Measurements from ENCODE around the gene PRPF40B.

The PRPF40B gene

GRCh38 chr12:49687941-49688340, 64.6 kb downstream of the PRPF40B start:
- POLR2A ChIA-PET, result interaction anchor here (0.6 kb wide), 1 partner anchor 27 kb away, joined by 3 read pairs; no protein-coding TSS in a partner anchor
- DNase-seq (ENCODE audit: extremely low spot score), result no peak
- CTCF ChIA-PET, result interaction anchor here (1.1 to 10.7 kb wide), 5 partner anchors 9 to 27 kb away, joined by 3 to 93 read pairs (median 9); no protein-coding TSS in a partner anchor
- no peak for TF ChIP-seq CTCF (IDR thresholded peaks at IDR 0.05; ENCODE audit: control extremely low read depth, extremely low read depth, low read depth, missing control alignments)

- no peak for TF ChIP-seq CTCF (IDR thresholded peaks at IDR 0.05; ENCODE audit: control extremely low read depth, extremely low read depth, low read depth, missing control alignments)
- ChIA-PET CTCF (interaction anchor here (1.0 to 10.7 kb wide), 14 partner anchors 8 to 73 kb away, joined by 3 to 93 read pairs (median 4); partner anchors contain the start of genes FMNL3 and TMBIM6), POLR2A (interaction anchor here (0.6 to 1.8 kb wide), 2 partner anchors 15 to 52 kb away, joined by 7 to 8 read pairs; partner anchors contain the start of gene TMBIM6)
- DNase-seq (ENCODE audit: extremely low spot score), result no peak
Measured at GRCh38 chr12:49689237-49689636, 65.9 kb downstream of the PRPF40B start.

- ChIA-PET CTCF (interaction anchor here (1.0 to 10.7 kb wide), 16 partner anchors 8 to 72 kb away, joined by 3 to 93 read pairs (median 4); partner anchors contain the start of genes FMNL3 and TMBIM6), POLR2A (interaction anchor here (1.8 kb wide), 1 partner anchor 52 kb away, joined by 7 read pairs; the partner anchor contains the start of gene TMBIM6)
- DNase-seq (ENCODE audit: extremely low spot score), result no peak
- TF ChIP-seq CTCF (IDR thresholded peaks at IDR 0.05; ENCODE audit: control extremely low read depth, extremely low read depth, low read depth, missing control alignments), result no peak
Measured at GRCh38 chr12:49689785-49690184, 66.4 kb downstream of the PRPF40B start.

DNA sequence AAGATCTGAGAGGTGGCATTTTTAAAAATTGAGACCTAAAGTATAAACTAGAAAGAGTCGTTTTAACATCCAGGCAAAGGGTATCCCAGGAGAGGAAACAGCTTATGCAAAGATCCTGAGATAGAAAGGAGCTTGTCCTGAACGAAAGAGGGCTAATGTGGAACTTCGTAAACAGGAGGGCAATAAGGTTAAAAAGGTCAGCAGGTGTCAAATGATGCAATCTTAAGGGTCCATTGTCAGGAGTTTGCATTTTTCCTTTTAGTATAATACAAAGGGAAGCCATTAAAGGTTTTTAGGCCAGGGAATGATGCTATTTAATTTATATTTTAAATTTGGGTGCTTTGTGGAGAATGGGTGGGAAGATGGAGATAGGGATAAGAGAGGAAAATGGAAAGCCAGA, 69.5 kb downstream of the PRPF40B start:
- DNase-seq (ENCODE audit: extremely low spot score), result no peak
- CTCF ChIA-PET, result interaction anchor here (1.4 to 10.7 kb wide), 8 partner anchors 10 to 55 kb away, joined by 4 to 93 read pairs (median 6); partner anchors contain the start of gene TMBIM6
- TF ChIP-seq CTCF (IDR thresholded peaks at IDR 0.05; ENCODE audit: control extremely low read depth, extremely low read depth, low read depth, missing control alignments), result no peak
- POLR2A ChIA-PET, result no interaction called here

DNA sequence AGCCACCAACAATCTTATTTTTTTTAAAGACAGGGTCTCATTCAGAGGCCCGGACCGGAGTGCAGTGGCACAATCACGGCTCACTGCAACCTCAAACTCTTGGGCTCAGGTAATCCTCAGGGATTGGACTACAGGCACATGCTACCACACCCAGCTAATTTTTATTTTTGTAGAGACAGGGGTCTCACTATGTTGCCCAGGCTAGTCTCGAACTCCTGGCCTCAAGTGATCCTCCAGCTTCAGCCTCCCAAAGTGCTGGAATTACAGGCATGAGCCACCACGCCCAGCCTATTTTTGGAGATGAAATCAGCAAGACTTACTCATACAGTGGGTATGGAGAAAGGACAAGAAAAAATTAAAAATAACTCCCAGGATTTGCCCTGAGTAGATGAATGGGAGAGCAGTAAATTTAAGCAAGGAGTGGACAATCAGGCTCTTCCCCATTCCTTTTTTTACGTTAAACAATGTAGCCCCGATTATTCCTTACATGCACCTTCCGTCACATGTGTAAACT, 70.6 kb downstream of the PRPF40B start:
- DNase-seq (ENCODE audit: extremely low spot score), result no peak
- POLR2A ChIA-PET, result no interaction called here
- CTCF ChIA-PET, result interaction anchor here (0.9 to 1.4 kb wide), 2 partner anchors 9 kb away, joined by 3 to 4 read pairs; no protein-coding TSS in a partner anchor
- TF ChIP-seq CTCF (IDR thresholded peaks at IDR 0.05; ENCODE audit: control extremely low read depth, extremely low read depth, low read depth, missing control alignments), result no peak

All from GM10248 (cell line).